Measurements from ENCODE around the gene MRPL42. TPM values are rescaled to one million over a fixed set of nuclear protein-coding genes. Genes with fewer than 3 reads are reported as not detected.

Gene MRPL42
- total RNA-seq, 1 experiment from 2014 or later = 108 TPM

DNA sequence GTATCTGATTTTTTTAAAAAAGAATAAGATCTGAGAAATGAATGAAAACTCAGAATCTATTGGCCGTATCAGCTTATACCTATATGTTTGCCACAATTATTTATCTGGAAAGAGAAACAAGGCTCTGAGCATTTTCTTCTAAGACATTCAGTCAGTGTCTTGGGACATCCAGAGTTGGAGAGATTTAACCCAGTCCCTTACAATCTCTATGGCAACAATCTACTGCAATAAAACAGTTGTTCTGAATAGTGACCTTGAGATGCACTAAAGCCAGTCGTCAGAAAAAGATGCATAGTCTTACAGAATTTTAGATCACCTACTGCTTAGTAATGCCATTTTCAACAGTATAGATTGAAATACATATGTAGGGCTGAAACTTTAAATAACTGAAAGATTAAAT lies 53.1 kb downstream of the MRPL42 start:
- no peak overlapping the region for H2AFZ ChIP-seq (ENCODE audit: low read length)
- no peaks in the 10 kb centered on the region for H3K36me3 Mint-ChIP-seq (ENCODE audit: insufficient read depth in 1 of 3, low read depth in 3 of 3)

More for the DNA sequence above, 53.1 kb downstream of the MRPL42 start:
- Mint-ChIP-seq H3K9me3 (no peaks in the 10 kb centered on the region), H3K4me3 (no peak overlapping the region), H3K27ac (no peak overlapping the region), H3K4me1 (peaks cover 9 to 13% of the 10 kb centered on the region in 2 experiments), H3K27me3 (ENCODE audit: low read depth) (peaks cover 3% of the 10 kb centered on the region; the same call in 1 of the 2 replicates)
- Histone ChIP-seq H3K23me2 (ENCODE audit: insufficient read length, low read depth, low read length, poor library complexity, severe bottlenecking) (no peaks in the 10 kb centered on the region), H2BK5ac (ENCODE audit: insufficient read length, low read length) (no peak overlapping the region), H3K27ac (ENCODE audit: insufficient read length, low read depth, low read length) (no peak overlapping the region), H4K8ac (replicated peaks; ENCODE audit: insufficient read length, low read depth, low read length) (no peak overlapping the region), H3K4ac (ENCODE audit: low read depth, low read length) (no peak overlapping the region), H3K4me2 (ENCODE audit: insufficient read depth, insufficient read length, low read length) (no peak overlapping the region), H3K9ac (ENCODE audit: extremely low read depth, insufficient read length, low read length) (no peak overlapping the region), H2BK15ac (ENCODE audit: low read depth, low read length) (no peak overlapping the region), H4K20me1 (ENCODE audit: control insufficient read depth, insufficient read depth, insufficient read length) (no peaks in the 10 kb centered on the region), H3K79me1 (ENCODE audit: insufficient read depth, low read depth, low read length, poor library complexity, severe bottlenecking) (no peaks in the 10 kb centered on the region), H4K5ac (ENCODE audit: insufficient read length, low read depth, low read length) (no peak overlapping the region), H3K18ac (ENCODE audit: insufficient read length, low read depth, low read length) (no peak overlapping the region), H3K56ac (ENCODE audit: insufficient read length, low read depth, low read length) (no peak overlapping the region), H3K4me1 (ENCODE audit: insufficient read depth, low read length) (no peaks in the 10 kb centered on the region; the same call in 1 of the 2 replicates), H3K9me3 (ENCODE audit: control insufficient read depth, low read depth, low read length) (no peaks in the 10 kb centered on the region), H3K23ac (ENCODE audit: insufficient read length, low read depth, low read length) (no peak overlapping the region), H2BK12ac (ENCODE audit: insufficient read length, low read depth, low read length) (no peak overlapping the region), H4K91ac (ENCODE audit: insufficient read length, low read depth, low read length) (no peak overlapping the region), H3T11ph (ENCODE audit: low read length) (no peak overlapping the region), H3K27me3 (ENCODE audit: insufficient read depth, low read length) (no peaks in the 10 kb centered on the region; the same call in 1 of the 2 replicates), H2BK120ac (ENCODE audit: low read depth, low read length, poor library complexity, severe bottlenecking) (no peak overlapping the region), H2BK20ac (ENCODE audit: low read depth, low read length, poor library complexity, severe bottlenecking) (no peak overlapping the region), H2AK5ac (ENCODE audit: insufficient read length, low read length) (no peak overlapping the region), H3K79me2 (ENCODE audit: insufficient read depth, low read length) (no peaks in the 10 kb centered on the region), H3K14ac (ENCODE audit: insufficient read depth, low read length) (no peak overlapping the region)
- DNase-seq = no peak
- TF ChIP-seq, protein P1, sequence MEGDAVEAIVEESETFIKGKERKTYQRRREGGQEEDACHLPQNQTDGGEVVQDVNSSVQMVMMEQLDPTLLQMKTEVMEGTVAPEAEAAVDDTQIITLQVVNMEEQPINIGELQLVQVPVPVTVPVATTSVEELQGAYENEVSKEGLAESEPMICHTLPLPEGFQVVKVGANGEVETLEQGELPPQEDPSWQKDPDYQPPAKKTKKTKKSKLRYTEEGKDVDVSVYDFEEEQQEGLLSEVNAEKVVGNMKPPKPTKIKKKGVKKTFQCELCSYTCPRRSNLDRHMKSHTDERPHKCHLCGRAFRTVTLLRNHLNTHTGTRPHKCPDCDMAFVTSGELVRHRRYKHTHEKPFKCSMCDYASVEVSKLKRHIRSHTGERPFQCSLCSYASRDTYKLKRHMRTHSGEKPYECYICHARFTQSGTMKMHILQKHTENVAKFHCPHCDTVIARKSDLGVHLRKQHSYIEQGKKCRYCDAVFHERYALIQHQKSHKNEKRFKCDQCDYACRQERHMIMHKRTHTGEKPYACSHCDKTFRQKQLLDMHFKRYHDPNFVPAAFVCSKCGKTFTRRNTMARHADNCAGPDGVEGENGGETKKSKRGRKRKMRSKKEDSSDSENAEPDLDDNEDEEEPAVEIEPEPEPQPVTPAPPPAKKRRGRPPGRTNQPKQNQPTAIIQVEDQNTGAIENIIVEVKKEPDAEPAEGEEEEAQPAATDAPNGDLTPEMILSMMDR (conservative IDR thresholded peaks at IDR 0.05) = no peak
- no CpG with 5 or more reads among the region's 2 CpGs for WGBS (ENCODE audit: extremely low coverage, insufficient read length, low lambda C conversion rate)

Data from H9 (cell line).